HG03378 (cell line): ENCODE measurements around the gene ENTPD6.

Source experiments
- ATAC-seq: cut with Tn5 transposase; IDR thresholded peaks from one replicate; pipeline ENCODE4 v1.9.1; 2021; ENCODE audit warnings: mild to moderate bottlenecking, moderate library complexity; ENCODE audit not compliant: unreplicated experiment

ENTPD6 gene

GRCh38 chr20:25274891-25275812 is 79.6 kb downstream of the ENTPD6 start:
- ATAC-seq: no peak

GRCh38 chr20:25275813-25276532 is 80.5 kb downstream of the ENTPD6 start:
- ATAC-seq: no peak
